Measurements from ENCODE around the gene OR10H5.

Gene OR10H5

DNA sequence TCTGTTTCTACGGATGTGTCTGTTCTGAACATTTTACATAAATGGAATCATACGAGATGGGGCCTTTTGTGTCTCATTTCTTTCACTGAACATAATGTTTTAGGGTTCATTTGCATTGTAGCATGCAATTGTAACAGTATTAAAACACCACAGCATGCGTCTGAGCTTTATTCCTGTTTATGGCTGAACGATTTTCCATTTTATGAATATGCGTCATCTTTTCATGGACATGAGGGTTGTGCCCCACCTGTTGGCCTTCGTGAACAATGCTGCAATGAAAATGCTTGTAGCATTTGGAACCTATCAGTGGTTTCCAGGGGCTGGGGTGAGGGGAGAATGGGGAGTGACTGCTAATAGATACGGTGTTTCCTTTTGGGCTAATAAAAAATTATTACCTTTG, 22.9 kb downstream of the OR10H5 start:
- no peak overlapping the region for H3K4me3 ChIP-seq (ENCODE audit: control insufficient read depth, low read depth, low read length)
- DNase-seq (ENCODE audit: low read depth) = no peak
- TF ChIP-seq, protein P1, sequence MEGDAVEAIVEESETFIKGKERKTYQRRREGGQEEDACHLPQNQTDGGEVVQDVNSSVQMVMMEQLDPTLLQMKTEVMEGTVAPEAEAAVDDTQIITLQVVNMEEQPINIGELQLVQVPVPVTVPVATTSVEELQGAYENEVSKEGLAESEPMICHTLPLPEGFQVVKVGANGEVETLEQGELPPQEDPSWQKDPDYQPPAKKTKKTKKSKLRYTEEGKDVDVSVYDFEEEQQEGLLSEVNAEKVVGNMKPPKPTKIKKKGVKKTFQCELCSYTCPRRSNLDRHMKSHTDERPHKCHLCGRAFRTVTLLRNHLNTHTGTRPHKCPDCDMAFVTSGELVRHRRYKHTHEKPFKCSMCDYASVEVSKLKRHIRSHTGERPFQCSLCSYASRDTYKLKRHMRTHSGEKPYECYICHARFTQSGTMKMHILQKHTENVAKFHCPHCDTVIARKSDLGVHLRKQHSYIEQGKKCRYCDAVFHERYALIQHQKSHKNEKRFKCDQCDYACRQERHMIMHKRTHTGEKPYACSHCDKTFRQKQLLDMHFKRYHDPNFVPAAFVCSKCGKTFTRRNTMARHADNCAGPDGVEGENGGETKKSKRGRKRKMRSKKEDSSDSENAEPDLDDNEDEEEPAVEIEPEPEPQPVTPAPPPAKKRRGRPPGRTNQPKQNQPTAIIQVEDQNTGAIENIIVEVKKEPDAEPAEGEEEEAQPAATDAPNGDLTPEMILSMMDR (IDR thresholded peaks at IDR 0.05; ENCODE audit: control insufficient read depth, insufficient read depth, low read depth, low read length, missing control alignments) = no peak

DNA sequence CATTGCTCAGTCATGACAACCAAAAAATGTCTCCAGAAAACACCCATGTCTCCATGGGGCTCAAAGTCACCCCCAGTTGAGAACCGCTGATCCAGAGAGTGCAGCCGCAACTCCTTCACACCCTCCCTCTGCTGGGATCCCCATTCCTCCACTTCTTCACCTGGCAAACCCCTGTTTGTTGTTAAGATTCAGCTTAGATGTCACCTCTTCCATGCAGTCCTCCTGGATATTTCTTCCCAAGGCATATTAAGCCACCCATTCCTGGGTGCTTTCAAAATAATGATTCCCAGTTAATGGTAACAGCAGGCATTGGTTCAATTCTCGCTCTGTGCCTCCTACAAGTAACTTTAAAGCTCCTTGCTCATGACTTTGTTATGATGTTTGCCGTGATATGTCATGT, 24.0 kb downstream of the OR10H5 start:
- TF ChIP-seq, protein P1 (IDR thresholded peaks at IDR 0.05; ENCODE audit: control insufficient read depth, insufficient read depth, low read depth, low read length, missing control alignments) = no peak
- no peak overlapping the region for H3K4me3 ChIP-seq (ENCODE audit: control insufficient read depth, low read depth, low read length)
- DNase-seq (ENCODE audit: low read depth) = no peak

DNA sequence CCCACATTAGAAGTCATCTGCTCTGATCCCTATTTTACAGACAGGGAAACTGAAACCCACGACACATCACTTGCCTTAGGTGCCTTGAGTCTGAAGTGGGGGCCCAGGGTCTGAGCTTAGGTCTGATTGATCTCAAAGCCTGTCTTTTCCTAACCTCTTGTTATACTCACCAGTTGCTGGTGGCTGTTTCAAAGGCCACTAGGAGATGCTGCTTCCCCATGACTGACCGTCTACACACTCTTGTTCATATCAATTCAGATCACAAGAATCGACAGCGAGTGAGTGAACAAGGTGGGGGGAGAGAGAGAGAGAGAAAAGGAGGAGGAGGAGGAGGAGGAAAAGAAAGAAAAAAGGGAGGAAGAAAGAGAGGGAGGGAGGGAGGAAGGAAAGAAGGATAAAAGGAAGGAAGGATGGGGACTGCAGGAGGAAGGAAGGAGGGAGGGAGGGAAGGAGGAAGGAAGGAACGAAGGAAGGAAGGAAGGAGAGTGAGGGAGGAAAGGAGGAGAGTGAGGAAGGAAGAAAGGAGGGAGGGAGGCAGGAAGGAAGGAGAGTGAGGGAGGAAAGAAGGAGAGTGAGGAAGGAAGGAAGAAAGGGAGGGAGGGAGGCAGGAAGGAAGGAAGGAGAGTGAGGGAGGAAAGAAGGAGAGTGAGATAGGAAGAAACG, 24.7 kb downstream of the OR10H5 start:
- DNase-seq (ENCODE audit: low read depth) = no peak

DNA sequence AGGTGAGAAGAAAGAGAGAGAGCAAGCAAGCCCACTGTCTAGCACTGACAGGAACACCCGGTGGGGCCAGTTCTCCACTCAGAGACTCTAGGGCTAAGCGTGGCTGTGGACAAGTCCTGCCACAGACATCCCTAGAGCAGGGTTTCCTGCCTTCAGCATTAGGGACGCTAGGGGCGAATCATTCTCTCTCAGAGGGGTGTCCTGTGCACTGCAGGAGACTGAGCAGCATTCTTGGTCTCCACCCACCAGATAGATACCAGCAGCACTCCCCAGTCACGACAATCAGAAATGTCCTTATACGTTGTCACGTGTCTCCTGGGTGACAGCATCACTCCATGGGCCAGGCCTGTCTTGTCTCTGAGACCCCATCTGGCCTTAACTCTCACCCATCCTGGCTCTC, 26.5 kb downstream of the OR10H5 start:
- TF ChIP-seq, protein P1 (IDR thresholded peaks at IDR 0.05; ENCODE audit: control insufficient read depth, insufficient read depth, low read depth, low read length, missing control alignments) = no peak

More for the DNA sequence above, 24.7 kb downstream of the OR10H5 start:
- H3K4me3 ChIP-seq (ENCODE audit: control insufficient read depth, low read depth, low read length) = no peak overlapping the region
- TF ChIP-seq, protein P1 (IDR thresholded peaks at IDR 0.05; ENCODE audit: control insufficient read depth, insufficient read depth, low read depth, low read length, missing control alignments) = peak; percentile 3

DNA sequence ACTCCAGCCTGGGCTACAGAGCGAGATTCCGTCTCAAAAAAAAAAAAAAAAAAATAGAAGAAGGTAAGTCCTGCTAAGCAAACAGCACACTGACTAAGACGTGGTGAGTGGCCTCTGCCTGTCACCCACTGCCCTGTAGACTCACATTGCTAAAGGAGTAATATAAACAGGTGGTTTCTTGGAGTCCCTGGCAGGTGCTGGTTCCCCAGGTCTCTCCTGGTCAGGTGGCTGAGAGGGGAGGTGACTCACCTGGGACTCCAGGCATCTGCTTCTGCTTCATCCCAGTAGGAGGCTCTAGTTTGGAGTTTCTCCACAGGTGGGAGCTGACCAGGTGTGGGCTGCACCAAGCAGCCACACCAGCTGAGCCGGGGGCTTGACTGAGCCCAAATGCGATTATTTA, 27.8 kb downstream of the OR10H5 start, which contains the start of gene OR10H1:
TSS of gene OR10H1 (minus strand) at position 359 of the 400 bp plus-strand sequence. CDS start 7,627 bp downstream, outside the sequence.
- DNase-seq (ENCODE audit: low read depth) = no peak
- no peak within 1 kb of the TSS for H3K4me3 ChIP-seq (ENCODE audit: control insufficient read depth, low read depth, low read length)
- TF ChIP-seq, protein P1 (IDR thresholded peaks at IDR 0.05; ENCODE audit: control insufficient read depth, insufficient read depth, low read depth, low read length, missing control alignments) = no peak

More for the DNA sequence above, 26.5 kb downstream of the OR10H5 start:
- no peak overlapping the region for H3K4me3 ChIP-seq (ENCODE audit: control insufficient read depth, low read depth, low read length)
- no peak for DNase-seq (ENCODE audit: low read depth)

DNA sequence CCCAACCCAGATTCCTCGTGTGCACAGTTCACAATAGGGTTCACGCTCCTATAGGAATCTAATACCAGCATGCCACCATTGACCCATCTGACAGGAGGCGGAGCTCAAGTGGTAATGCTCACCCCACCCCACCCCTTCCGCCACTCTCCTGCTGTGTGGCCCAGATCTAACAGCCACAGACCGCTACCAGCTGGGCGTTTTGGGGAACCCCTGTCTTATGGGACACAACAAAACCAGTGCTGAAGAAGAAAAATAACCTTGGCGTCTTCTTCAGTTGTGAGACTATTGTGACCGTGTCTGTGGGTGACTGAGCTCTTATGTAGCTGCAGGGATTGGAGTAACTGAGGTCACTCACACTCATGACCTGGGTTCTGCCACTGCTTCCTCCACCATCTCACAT, 33.2 kb downstream of the OR10H5 start:
- no peak for DNase-seq (ENCODE audit: low read depth)
- TF ChIP-seq, protein P1 (IDR thresholded peaks at IDR 0.05; ENCODE audit: control insufficient read depth, insufficient read depth, low read depth, low read length, missing control alignments) = no peak

More for the DNA sequence above, 33.2 kb downstream of the OR10H5 start:
- H3K4me3 ChIP-seq (ENCODE audit: control insufficient read depth, low read depth, low read length) = no peak overlapping the region

Data from AG09309 (cell line).